Measurements from ENCODE around the gene H2BW1.
"Not testable (repeated sequence)": the region's sequence is repeated elsewhere in the genome, so short reads cannot be mapped to it uniquely, and the experiment has no call there.

The H2BW1 gene, protein sequence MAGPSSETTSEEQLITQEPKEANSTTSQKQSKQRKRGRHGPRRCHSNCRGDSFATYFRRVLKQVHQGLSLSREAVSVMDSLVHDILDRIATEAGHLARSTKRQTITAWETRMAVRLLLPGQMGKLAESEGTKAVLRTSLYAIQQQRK
- total RNA-seq, result 0 reads per million in 3 experiments

GRCh38 chrX:104013606-104014005 lies at the start of gene H2BW1:
Gene H2BW1 (minus strand): TSS chrX:104013708. CDS start chrX:104013576, 132 bp downstream.
- DNase-seq, result no peak

GRCh38 chrX:104062636-104063035 lies 49.1 kb upstream of the H2BW1 start:
- not testable (repeated sequence) for DNase-seq

GRCh38 chrX:104054956-104055355 lies 41.4 kb upstream of the H2BW1 start:
- not testable (repeated sequence) for DNase-seq

DNA sequence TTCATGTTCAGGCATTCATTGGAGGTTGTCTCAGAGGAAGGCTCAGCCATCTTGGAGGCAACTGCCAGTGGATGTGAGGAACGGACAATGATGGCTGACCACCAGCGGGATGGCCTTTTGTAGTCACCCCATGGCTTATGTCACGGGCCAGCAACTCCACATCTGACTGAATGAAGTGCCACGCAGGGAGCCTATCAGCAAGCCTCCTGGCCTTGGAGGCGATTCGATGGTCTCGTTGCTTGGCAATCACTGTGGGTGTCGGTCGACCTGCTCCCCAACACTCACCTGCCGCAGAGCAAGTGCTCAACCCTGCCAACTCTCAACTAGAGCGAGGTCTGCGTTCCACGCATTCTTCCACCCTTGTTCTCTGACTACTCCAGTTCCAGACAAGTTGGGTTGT lies 33.7 kb upstream of the H2BW1 start:
- no peak for DNase-seq

GRCh38 chrX:104045642-104046041 lies 32.1 kb upstream of the H2BW1 start:
- DNase-seq, result no peak

- DNase-seq, result no peak
These were observed 27.5 kb upstream of the H2BW1 start for GRCh38 chrX:104041003-104041402.

DNA sequence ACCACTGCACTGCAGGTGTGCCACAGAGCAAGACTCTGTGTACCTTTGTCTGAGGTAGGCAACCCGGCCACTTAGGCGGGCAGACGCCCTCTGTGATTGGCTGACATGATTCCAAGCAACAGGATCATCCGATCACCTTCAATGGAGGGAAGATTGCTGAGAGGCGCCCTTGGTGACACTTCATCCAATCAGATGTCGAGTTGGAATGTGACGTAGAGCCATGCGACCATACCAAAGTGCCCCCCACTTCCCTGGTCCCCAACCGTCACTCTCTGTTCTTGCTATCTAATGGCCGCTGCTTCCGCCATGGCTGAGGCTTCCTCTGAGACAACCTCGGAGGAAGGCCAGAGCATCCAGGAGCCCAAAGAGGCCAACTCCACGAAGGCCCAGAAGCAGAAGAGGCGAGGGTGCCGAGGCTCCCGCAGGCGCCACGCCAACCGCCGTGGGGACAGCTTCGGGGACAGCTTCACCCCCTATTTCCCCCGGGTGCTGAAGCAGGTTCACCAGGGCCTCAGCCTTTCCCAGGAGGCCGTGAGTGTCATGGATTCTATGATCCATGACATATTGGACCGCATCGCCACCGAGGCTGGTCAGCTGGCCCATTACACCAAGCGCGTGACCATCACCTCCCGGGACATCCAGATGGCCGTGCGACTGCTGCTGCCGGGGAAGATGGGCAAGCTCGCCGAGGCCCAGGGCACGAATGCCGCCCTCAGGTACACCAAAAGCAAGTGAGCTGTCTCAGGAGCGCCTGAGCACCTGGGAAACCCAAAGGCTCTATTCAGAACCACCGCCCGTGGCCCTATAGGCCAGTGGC lies 26.4 kb upstream of the H2BW1 start, which contains the start of gene H2BW2:
Gene H2BW2 (plus strand): TSS at position 268 of the 817 bp plus-strand sequence. CDS start 39 bp downstream, at position 307.
- no peak for DNase-seq

DNA sequence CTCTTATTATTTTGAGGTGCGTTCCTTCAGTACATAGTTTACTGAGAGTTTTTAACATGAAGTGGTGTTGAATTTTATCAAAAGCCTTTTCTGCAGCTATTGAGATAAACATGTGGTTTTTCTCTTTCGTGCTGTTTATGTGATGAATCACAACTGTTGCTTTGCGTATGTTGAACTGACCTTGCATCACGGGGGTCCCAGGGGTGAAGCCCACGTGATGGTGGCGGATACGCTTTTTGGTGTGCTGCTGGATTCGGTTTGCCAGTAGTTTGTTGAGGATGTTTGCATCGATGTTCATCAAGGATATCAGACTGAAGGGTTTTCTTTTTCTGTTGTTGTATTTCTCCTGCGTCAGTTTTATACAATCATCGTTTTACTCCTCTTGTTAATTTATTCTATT lies 4.6 kb upstream of the H2BW1 start:
- DNase-seq, result no peak

DNA sequence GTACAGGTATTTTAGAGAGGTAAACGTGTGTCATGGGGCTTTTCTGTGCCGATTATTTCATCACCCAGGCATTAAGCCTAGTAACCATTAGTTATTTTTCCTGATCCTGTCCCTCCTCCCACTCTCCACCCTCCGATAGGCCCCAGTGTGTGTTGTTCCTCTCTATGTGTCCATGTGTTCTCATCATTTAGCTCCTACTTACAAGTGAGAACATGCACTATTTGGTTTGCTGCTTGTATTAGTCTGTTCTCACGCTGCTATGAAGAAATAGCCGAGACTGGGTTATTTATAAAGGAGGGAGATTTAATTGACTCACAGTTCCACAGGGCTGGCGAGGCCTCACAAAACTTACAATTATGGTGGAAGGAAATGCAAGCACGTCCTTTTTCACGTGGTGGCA lies 2.1 kb upstream of the H2BW1 start:
- not testable (repeated sequence) for DNase-seq

GRCh38 chrX:104013158-104013557 lies 350 bp downstream of the H2BW1 start:
- DNase-seq, result no peak

DNA sequence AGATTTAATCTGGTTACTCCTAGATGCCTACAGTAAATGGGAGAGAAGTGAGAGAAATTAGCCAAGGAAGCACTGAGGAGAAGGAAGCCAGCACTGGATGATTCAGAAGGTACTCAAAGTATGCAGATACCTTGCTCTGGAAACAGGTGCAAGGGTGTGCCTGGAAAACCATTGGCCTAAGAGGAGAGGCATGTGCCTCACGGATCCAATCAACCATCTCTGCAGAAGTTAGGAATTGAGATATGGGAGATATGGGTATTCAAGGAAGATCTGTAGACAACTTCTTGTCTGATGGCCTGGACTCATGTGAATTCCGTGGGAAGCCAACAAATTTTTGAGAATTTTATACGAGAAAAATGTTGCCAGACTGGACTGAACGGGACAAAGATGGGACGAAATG lies 4.7 kb downstream of the H2BW1 start:
- DNase-seq, result no peak

DNA sequence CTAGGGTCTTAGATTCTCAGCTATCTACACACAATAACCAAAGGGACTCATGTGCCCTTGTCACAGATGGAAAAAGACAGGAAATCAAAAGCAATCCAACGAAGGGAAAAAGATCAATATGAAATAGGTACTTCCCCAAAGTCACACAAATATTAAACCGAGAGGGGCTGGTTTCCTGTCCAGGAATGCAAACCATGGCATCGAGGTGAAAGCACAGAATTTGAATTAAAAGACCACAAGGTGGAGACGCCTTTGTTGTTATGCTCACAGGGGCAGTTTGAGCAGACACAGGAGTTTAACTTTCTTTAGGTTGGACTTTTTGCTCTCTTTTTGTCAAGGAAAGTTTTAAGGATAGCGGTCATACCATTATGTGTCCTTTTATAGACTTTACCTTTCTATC lies 14.3 kb downstream of the H2BW1 start:
- no peak for DNase-seq

DNA sequence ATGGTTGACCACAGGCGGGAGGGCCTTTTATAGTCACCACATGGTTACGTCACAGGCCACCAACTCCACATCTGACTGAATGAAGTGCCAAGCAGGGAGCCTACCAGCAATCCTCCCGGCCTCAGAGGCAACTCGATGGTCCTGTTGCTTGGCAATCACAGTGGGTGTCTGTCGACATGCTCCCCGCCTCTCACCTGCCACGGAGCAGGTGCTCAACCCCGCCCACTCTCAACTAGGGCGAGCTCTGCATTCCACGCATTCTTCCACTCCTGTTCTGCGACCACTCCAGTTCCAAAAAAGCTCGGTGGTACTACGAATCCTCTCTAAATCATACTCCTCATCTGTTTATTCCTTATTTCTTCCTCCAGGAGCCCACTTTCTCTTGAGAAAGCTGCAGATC lies 30.0 kb downstream of the H2BW1 start:
- DNase-seq, result not testable (repeated sequence)

DNA sequence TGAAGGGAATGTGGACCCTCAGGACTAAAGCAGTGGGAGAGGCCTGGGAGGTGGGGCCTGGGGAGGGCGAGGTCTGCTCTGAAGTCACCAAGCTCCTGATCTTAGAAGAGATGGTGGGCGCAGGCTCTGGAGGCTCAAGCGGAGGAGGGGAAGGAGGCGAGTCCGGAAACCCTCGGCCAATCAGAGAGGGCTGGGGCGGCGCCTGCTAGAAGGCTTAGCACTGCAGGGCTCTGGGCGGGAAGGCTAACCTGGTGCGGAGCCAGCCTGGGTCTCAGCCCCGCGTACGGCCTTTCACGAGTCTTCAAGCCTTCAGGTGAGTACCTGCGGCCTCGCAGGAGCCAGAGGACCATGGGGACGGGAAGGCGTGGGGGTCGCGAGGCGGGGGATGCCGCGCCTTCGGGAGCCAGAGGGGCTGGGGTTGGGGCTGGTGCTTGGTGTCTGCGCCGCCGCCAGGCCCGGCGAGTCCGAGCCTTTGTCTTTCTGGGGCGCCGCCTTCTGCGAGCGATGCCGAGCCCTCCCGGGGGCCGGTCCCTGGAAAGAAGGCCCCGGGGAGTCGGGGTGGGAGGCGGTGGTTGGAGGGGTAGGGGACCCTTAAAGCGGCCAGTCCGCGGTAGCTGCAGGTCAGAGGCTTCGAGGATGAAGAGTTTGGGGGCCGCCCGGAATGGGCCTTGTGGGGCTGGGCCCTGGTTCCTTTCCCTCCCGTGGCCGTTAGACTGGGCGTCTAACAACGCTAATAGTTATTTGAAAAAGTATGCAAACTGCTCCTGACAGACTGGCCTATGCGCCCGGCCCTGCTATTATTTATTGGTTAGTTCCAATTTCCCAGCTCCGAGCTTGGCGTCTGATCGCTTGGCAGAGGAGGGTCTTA lies 50.9 kb downstream of the H2BW1 start, which contains the start of gene TMSB15B:
Gene TMSB15B (plus strand): TSS at position 217 of the 868 bp plus-strand sequence.
- not testable (repeated sequence) for DNase-seq

Data from central memory CD4-positive, alpha-beta T cell (primary cell).